ENCODE results near the gene GPC1.

Gene GPC1

GRCh38 chr2:240396623-240397541, 38.6 kb upstream of the GPC1 start:
- no peak for DNase-seq (ENCODE audit: low read depth, low spot score)

GRCh38 chr2:240397542-240397916, 37.9 kb upstream of the GPC1 start:
- no peak for DNase-seq (ENCODE audit: low read depth, low spot score)

GRCh38 chr2:240397924-240398645, 37.4 kb upstream of the GPC1 start:
- no peak for DNase-seq (ENCODE audit: low read depth, low spot score)

GRCh38 chr2:240398661-240399267, 36.7 kb upstream of the GPC1 start:
- DNase-seq (ENCODE audit: low read depth, low spot score), result no peak

GRCh38 chr2:240399419-240400324, 35.8 kb upstream of the GPC1 start:
- DNase-seq (ENCODE audit: low read depth, low spot score), result no peak

- no peak for DNase-seq (ENCODE audit: low read depth, low spot score)
These were observed 34.9 kb upstream of the GPC1 start for GRCh38 chr2:240400371-240401161.

- DNase-seq (ENCODE audit: low read depth, low spot score), result no peak
These were observed 34.2 kb upstream of the GPC1 start for GRCh38 chr2:240401308-240401707.

- DNase-seq (ENCODE audit: low read depth, low spot score), result no peak
These were observed 33.5 kb upstream of the GPC1 start for GRCh38 chr2:240401781-240402551.

GRCh38 chr2:240402566-240403272, 32.7 kb upstream of the GPC1 start:
- no peak for DNase-seq (ENCODE audit: low read depth, low spot score)

- DNase-seq (ENCODE audit: low read depth, low spot score), result no peak
These were observed 31.9 kb upstream of the GPC1 start for GRCh38 chr2:240403396-240404104.

GRCh38 chr2:240404174-240404852, 31.1 kb upstream of the GPC1 start:
- DNase-seq (ENCODE audit: low read depth, low spot score), result no peak

GRCh38 chr2:240405133-240405532, 30.3 kb upstream of the GPC1 start:
- no peak for DNase-seq (ENCODE audit: low read depth, low spot score)

GRCh38 chr2:240405684-240406313, 29.7 kb upstream of the GPC1 start:
- no peak for DNase-seq (ENCODE audit: low read depth, low spot score)

GRCh38 chr2:240407090-240407489, 28.4 kb upstream of the GPC1 start:
- no peak for DNase-seq (ENCODE audit: low read depth, low spot score)

- no peak for DNase-seq (ENCODE audit: low read depth, low spot score)
These were observed 25.5 kb upstream of the GPC1 start for GRCh38 chr2:240410004-240410403.

- no peak for DNase-seq (ENCODE audit: low read depth, low spot score)
These were observed 24.7 kb upstream of the GPC1 start for GRCh38 chr2:240410808-240411207.
